Esophagus muscularis mucosa (tissue), 4 donors: Measurements from ENCODE around the gene ADCY9.

Source experiments
- CTCF ChIP-seq, 3 experiments: fragments of 200-600 bp in 2 of 3; fragments of 450-650 bp in 1 of 3; sonication (generic) in 2 of 3; IDR thresholded peaks; one replicate each; pipeline ENCODE4 v1.5.1; 2017 to 2019; ENCODE audit warnings: antibody characterized with exemption in 3 of 3, mild to moderate bottlenecking in 2 of 3, moderate library complexity in 1 of 3
- EP300 ChIP-seq: sonication (generic); formaldehyde crosslinking; IDR thresholded peaks from one replicate; pipeline ENCODE4 v1.6.1; 2017; ENCODE audit warnings: antibody characterized with exemption
- POLR2A ChIP-seq: fragments of 450-650 bp; IDR thresholded peaks from one replicate; pipeline ENCODE4 v1.6.1; 2017; ENCODE audit warnings: antibody characterized with exemption, moderate library complexity, mild to moderate bottlenecking, low read depth
- POLR2AphosphoS5 ChIP-seq, 2 donors: sonication (generic); formaldehyde crosslinking; IDR thresholded peaks; one replicate each; pipeline ENCODE4 v1.6.1; 2017; ENCODE audit warnings: antibody characterized with exemption in 2 of 2

GRCh38 chr16:3935921-3936320 is 180.3 kb downstream of the ADCY9 start:
- no peak for TF ChIP-seq POLR2AphosphoS5 (IDR thresholded peaks at IDR 0.05)
- TF ChIP-seq CTCF (IDR thresholded peaks at IDR 0.05): no peak
- no peak for TF ChIP-seq POLR2A
- no peak for TF ChIP-seq EP300
